GM18858 (cell line): ENCODE results near the gene MPPED1.

Experiments used
- ATAC-seq: cut with Tn5 transposase; IDR thresholded peaks from one replicate; pipeline ENCODE4 v1.9.1; 2021; ENCODE audit not compliant: unreplicated experiment

MPPED1 gene

DNA sequence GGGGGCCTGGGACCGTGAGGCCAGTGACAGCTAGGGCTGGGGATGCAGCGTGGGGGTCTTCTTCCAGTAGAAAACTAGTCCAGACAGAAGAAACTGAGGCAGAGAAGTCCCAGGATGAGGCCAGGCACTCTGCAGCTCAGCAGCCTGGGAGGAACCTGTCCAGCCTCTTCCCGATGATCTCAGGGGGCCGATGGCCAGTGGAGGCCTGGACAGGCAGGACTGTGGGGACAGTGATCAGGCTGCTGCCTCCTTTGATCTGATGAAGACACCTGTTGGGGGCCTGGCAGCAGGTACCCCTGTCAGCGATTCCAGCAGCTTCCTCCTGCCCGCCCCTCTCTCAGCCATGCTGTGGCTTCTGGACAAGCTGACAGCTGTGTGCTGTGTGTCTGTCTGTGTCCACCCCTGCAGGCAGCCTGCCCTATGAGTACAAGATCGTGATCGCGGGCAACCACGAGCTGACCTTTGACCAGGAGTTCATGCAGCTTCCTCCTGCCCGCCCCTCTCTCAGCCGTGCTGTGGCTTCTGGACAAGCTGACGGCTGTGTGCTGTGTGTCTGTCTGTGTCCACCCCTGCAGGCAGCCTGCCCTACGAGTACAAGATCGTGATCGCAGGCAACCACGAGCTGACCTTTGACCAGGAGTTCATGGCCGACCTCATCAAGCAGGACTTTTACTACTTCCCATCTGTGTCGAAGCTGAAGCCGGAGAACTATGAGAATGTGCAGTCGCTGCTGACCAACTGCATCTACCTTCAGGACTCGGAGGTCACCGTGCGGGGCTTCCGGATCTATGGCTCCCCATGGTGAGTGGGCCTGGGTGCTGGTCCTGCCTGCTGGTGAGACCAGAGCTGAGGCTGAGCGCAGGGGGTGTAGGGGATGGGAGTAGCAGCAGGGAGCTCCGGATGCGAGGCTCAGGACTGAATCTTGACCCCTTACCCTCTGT lies 62.6 kb downstream of the MPPED1 start:
- no peak for ATAC-seq

DNA sequence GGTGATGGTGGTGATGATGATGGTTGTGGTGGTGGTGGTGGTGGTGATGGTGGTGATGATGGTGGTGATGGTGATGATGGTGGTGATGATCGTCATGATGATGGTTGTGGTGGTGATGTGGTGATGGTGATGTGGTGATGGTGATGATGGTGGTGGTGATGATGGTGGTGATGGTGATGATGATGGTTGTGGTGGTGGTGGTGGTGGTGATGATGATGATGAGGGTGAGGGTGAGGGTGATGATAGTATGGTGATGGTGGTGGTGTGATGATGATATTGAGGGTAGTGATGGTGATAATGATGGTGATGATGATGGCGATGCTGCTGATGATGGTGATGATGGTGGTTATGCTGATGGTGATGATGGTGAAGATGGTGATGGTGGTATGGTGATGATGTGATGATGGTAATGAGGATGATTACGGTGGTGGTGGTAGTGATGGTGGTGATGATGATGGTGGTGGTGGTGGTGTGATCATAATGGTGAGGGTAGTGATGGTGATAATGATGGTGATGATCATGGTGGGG lies 63.8 kb downstream of the MPPED1 start:
- no peak for ATAC-seq

DNA sequence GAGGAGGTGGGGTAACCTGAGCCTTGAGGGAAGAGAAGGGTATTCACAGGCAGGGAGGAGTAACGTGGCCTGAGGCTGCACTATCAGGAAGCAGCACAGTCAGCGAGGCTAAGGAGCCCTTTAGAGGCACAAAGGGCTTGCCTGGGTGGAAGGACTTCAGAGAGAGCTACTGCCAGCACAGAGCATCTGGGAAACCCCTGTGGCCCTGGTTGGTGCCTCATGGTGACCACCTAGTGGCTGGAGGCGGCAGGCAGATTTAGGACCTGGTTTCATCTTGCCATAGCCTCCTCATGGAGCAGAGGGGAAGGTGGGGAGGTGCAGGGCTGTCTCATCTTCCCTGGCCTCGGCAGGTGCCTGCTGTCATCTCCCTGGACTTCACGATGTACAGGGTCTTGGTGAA lies 64.5 kb downstream of the MPPED1 start:
- ATAC-seq: no peak

DNA sequence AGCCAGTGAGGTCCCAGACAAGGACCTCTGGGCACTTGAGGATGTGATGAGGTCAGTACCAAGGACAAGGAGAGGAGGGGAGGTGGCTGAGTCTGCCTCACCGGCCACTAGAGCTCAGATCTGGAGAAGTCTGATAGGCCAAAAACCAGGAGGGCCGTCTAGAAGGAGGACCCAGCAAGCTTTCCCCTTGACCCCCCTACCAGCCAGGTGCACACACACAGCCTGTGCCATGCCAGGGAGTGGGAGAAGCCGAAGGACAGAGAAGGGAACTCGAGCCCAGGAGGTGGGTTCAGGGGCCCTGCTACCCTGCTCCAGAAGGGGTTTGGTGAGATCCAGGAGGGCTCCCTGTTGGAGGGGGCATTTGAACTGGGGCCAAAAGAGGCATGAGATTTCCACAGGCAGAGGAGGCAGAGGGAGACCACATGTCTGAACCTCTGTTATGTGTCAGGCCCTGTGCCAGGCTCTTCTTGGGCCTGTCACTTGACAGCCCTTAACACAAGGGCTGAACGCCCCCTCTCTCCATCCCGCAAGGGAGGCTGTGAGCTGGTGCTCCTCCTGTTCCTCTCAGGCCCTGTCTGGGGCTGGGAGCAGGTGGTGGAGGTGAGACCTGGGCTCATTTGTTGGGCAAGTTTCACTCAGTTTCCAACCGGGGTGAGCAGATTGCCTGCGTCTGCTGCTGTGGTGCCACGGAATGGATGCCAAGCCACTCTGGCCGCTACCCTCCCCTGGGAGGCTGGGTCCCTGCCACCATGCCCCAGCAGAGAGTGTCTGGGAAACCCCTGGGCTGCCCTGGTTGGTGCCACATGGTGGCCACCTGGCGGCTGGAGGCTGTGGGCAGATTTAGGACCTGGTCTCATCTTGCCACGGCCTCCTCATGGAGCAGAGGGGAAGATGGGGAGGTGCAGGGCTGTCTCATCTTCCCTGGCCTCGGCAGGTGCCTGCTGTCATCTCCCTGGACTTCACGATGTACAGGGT lies 65.2 kb downstream of the MPPED1 start:
- ATAC-seq: no peak

DNA sequence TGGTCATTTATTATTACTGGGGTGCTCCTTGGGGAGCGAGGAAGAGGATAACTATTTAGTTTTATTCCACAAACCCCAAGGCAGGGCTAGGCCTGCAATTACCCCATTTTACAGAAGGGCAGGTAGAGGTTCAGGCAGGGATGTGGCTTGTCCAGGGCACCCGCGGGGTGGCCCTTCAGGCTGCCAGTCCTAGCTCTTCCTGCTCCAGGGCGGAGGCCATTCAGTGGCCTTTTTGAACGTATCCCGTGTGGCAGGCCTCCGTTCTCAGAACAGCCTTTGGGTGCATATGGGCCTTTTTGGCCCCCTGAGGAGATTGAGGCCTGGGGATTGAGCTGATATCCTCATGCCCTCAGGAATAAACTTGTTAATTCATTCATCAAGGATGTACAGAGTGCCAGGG lies 66.2 kb downstream of the MPPED1 start:
- no peak for ATAC-seq

DNA sequence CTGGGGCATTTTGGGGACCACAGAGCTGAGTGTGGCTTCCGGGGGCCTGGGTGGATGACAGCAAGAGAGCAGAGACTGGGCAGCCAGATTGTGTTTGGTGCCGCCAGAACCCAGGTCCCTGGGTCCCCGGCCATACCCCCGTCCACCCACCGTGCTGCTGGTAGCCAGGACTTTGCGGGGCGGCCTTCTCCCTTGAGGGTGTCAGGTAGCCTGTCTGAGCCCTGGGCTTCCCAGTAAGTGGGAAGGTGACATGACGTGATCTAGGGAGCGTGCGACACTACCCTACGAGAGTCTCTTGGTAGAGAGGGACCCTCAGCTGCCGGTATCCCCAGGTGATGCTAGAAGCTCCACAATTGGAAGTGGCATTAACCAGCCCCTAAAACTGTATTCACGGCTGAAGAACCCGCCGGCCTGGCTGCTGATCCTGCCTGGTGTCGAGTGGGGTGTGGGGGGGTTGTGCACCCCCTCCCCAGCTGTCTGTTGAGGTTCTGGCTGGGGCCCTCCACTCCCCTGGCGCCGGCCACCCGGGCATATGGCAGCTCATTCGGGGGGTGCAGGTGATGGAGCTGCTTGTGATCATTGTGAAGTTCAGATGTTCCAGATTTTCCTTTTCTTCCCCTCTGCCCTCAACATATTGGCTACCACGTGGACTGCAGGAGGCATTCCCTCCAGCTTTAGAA lies 66.9 kb downstream of the MPPED1 start:
- no peak for ATAC-seq

DNA sequence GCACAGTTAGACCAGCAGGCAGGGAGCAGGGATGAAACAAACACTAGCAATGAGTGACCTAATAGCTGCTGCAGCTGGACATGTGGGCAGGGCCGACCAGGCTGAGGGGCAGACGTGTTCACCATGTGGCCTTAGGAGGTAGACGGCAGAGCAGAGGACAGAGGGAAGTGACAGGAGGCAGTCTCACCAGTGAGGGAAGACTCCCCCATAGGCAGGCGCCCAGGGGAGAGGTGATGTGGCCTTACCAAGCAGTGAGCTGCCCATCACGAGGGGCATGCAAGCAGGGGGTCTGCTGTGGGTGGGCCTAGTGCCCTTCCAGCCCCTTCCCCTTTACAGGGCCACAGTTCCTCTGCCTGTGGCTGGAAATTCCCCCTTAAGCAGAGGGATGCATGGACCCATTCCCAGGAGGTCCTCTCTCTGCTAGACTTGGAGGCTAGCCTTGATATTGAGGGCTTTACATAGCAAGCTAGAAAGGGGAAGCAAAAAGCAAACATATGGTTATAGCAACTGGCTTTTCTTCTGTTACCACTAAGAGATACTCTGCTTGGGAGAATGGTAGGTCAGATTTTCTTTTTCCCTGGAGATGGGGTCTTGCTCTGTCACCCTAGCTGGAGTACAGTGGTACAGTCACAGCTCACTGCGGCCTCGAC lies 67.6 kb downstream of the MPPED1 start:
- no peak for ATAC-seq

DNA sequence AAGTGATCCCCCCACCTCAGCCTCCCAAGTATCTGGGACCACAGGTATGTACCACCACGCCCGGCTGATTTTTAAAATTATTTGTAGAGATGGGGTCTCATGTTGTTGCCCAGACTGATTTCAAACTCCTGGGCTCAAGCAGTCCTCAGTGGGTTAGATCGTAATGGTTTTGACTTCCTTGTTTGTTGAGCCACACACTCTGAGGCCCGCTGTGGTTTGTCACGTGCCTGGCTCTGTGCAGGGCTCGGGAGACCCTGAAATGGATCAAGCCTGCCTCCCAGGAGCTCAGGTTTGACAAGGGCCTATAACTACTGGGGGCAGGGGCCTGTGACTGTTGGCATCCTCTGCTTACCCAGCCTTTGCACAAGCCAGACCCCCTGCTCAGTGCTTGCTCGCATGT lies 68.1 kb downstream of the MPPED1 start:
- no peak for ATAC-seq

DNA sequence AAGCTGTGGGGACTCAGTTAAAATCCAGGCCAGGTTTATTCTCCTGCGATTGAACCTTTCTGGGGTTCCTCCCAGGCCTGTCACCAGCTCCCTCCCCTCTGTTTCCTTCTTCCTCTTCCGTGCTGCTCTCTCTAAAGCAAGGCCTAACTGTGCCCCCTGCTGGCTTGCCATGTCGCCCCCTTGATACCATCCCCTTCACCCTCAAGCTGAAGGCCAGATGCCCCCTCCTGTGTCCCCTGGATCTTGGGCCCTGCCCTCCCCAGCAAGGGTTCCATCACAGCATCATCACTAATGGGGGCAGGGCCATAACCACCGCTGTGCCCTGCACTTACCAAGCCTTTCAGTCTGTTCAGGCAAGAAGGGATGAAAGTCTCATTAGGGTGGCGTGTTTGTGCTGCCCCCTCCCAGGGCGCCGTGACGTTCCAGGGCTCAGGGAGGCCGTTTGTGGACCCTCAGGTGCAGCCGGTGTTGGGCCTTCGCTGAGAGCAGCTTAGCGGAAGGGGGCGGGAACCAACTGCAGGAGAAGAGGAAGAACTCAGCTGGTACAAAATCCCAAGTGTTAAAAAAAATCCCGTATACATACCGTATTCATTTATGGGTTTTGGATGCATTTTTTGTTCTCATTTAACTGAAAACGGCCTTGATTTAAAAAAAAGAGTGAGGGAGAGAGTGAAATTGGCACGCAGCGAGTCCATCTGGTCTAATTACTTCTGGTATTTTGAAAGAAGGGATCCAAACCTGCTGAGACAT lies 69.9 kb downstream of the MPPED1 start:
- no peak for ATAC-seq

DNA sequence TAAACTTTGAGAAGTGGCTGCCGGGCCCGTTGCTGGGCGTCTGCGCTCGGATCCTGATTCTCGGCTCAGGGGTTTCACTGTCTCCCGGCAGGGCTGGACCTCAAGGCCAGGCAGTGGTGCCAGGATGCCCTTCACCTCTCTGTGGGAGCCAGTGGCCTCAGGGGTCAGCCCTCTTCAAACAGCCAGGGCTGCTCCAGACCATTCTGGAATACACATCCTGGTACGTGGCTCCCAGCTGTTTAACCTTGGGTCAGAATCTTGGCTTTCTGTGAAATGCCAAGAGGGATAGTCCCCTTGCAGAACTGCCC lies 70.5 kb downstream of the MPPED1 start:
- no peak for ATAC-seq

DNA sequence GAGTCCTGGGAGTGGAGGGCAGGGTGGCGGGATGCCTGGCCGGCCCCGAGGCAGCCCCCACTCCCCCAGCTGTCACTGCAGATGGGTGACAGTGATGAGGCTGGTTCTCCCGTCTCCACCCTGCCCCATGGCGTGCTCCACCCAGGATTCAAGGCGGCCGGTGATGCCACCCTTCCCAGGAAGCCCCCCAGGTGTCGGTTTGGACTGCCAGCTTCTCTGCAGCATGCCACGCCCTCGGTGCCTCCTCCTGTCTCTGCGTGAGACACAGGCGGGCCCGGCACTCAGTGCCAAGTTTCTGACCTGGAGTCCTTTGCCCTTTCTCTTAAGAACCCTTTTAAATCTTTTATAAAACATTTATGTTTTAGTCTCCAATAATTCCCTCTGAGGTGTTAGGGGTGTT lies 71.5 kb downstream of the MPPED1 start:
- no peak for ATAC-seq

DNA sequence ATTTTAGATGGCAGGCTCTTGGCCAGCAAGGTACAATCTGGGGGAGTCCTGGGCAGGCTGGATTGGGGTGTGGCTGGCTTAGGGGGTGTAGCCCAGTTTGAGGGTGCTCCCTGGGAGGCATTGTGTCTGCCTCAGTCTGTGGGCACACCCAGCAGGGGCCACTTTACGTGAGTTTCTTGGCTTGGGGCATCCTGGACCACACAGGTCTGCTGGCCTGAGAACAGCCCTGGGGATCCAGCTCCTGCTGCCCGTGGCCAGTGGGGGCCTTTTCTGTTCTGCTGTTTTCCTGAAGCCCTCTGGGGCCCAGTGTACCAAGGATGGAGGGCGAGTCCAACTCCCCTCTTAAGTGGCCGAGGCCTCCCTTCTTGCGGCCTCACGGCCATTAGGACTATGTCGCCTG lies 71.9 kb downstream of the MPPED1 start:
- no peak for ATAC-seq

DNA sequence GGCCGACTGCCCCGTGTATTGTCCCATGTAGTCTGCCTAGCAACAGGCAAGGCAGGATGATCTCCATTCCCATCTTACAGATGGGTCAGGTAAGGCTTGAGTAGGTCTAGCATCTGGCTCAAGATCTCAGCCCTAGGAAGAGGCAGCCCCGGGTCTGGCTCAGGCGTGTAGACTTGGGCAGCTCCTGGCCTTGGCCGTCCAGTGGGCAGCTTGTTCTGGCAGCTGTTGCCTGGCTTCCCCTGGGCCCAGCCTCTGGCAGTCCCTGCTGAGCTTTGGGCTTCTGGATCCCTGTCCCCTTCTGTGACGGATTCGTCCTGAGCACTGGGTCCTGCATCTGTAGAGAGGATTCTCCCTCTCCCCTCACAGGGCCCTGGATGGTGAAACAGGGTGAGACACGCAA lies 72.4 kb downstream of the MPPED1 start:
- no peak for ATAC-seq

DNA sequence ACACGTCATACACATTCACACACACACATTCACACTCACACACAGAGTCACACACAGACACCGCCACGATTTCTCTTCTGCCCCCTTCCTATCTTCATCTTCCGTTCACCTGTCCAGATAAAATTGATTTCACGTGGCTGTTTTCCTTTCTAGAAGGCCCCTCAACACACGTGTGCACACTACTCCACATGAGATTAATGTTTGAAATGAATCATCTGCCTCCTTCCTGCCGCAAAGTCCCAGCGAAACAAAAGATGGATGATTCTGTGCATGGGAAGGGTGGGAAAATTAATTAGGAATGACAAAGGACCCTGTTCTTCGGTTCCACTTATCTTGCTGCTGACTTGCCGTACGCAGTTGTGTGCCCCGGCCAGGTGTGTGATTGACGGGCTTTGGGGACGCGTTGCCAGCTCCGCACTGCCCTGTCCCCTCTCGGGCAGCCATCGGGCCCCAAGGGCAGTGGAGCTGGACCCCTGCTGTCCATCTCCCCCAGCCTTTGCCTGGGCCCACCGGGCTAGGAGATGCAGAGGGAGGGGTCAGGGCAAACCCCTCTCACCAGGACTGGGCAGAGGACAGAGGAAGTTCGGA lies 73.8 kb downstream of the MPPED1 start:
- ATAC-seq: no peak

DNA sequence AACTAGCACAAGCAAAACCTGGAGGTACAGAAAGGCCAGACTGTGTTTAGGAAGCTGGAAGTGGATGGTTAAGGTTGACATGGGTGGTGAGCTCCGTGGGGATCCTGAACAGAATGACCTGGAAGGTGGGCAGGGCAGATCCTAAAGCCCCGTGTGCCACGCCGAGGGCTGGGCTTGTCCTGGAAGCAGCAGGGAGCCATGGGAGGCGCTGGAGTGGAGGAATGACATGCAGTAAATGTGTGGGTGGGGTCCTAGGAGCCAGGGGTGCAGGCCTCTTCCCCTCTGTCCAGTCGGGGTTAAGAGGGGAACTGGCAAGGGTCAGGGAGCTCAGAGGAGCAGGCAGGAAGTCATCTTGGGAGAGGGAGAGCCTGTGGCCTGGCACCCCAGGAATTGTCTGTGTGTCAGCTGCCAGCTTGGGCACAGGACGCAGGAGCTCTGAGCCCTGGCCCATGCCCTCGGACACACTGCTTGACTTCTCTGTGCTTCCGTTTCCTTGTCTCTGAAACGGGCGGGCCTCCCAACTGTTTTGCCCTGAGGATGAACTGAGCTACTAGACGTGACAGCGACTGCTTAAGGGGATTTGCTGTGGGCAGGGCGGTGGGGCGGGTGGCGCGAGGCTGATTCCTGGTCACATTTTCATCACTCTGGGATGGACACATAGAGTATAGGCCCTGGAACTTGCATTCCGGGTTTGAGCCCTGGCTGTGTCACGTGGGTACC lies 75.7 kb downstream of the MPPED1 start:
- ATAC-seq: no peak

DNA sequence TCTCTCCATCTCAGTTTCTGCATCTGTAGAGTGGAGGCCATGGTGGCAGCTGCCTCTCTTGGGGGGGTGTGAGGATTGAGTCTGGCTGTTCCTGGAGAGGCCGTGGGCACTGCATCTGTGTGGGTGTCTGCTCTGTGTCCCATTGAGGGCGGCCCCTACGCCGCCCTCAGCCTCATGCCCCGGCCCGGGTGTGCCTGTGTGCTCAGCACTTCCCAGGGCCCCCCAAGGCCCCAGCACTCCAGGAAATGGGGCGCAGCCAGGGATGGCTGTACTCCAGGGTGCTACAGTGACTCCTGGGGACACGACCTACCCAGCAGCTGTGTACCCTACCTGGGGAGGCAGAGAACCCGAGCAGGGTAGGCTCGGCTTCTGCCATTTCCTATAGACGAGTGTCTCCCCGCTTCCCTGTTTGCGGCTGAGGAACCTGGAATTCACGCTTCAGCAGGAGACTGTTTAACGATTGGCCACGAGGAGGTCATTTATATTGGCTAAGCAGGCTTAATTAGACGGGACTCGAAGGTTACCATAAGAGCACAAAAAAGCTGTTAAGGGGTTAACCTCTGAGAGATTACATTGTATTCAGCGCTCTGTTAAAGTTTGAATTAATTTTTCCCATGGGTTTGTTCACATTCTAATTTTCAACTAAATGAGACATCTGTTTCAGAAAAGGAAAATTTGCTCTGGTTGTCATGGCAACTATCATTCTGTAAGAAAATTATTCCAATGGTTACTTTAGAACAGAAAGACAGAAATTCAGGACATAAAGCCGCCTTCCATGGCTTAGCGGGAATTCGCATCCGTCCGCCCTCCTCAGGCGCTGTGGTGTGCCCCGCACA lies 76.4 kb downstream of the MPPED1 start:
- no peak for ATAC-seq

DNA sequence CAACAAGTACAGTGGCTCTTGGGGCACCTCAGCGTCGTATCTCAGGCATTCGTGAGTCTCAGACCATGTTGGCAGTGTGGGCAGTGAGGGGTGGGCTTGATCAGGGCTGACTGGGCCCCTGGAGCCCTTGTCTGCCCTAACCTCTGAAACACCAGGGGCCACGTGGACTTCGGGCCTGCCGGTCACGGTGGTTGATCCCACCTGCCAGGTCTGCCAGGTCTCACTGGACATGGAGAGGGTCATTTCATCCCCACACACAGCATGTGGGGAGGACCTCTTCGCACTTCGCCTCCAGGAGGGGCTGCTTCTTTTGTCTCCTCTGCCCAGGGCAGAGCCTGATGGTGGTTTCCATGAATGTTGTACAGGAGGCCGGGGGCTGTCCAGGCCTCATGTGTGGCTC lies 77.1 kb downstream of the MPPED1 start:
- ATAC-seq: no peak

DNA sequence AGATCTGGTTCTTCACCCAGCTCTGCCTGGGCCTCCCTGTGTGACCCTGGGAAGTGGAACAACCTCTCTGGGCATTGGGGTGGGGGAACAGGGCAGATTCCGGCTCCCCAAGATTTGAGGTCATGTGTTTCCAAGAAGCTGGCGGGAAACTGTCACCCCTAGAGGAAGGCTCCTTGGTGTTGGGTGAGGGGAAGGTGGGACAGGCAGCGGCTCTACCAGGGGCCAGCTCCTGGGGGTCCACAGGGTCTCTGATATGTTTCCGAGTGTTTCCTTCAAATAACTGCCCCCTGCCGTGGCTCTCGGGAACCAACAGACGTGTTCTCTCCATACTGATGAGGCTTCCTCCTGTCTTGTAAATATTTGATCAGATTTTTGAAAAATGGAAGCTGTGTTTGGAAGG lies 78.5 kb downstream of the MPPED1 start:
- ATAC-seq: no peak
